GM19372 (cell line): ENCODE measurements around the gene RGL1.

Experiments
- ATAC-seq: cut with Tn5 transposase; IDR thresholded peaks from one replicate; pipeline ENCODE4 v1.9.1; 2021; ENCODE audit warnings: mild to moderate bottlenecking, low read depth, moderate library complexity; ENCODE audit not compliant: unreplicated experiment

RGL1 gene

GRCh38 chr1:183859119-183859518 is 54.2 kb downstream of the RGL1 start:
- no peak for ATAC-seq

GRCh38 chr1:183859831-183860230 is 54.9 kb downstream of the RGL1 start:
- no peak for ATAC-seq

- ATAC-seq = no peak
Observed at GRCh38 chr1:183862967-183863366, 58.0 kb downstream of the RGL1 start.

GRCh38 chr1:183863852-183864251 is 58.9 kb downstream of the RGL1 start:
- ATAC-seq = no peak

- no peak for ATAC-seq
Observed at GRCh38 chr1:183864611-183865010, 59.7 kb downstream of the RGL1 start.

GRCh38 chr1:183869230-183869629 is 64.3 kb downstream of the RGL1 start:
- no peak for ATAC-seq

- no peak for ATAC-seq
Observed at GRCh38 chr1:183869664-183870063, 64.7 kb downstream of the RGL1 start.

- no peak for ATAC-seq
Observed at GRCh38 chr1:183870351-183871077, 65.6 kb downstream of the RGL1 start.

GRCh38 chr1:183871142-183871541 is 66.2 kb downstream of the RGL1 start:
- no peak for ATAC-seq

- no peak for ATAC-seq
Observed at GRCh38 chr1:183871601-183872000, 66.7 kb downstream of the RGL1 start.

GRCh38 chr1:183872403-183872802 is 67.5 kb downstream of the RGL1 start:
- ATAC-seq = no peak

GRCh38 chr1:183873642-183874041 is 68.7 kb downstream of the RGL1 start:
- peak; percentile 48 for ATAC-seq

GRCh38 chr1:183876309-183876708 is 71.4 kb downstream of the RGL1 start:
- no peak for ATAC-seq

GRCh38 chr1:183877053-183877720 is 72.3 kb downstream of the RGL1 start:
- ATAC-seq = no peak

- no peak for ATAC-seq
Observed at GRCh38 chr1:183879494-183879893, 74.6 kb downstream of the RGL1 start.

- ATAC-seq = no peak
Observed at GRCh38 chr1:183879966-183880365, 75.0 kb downstream of the RGL1 start.

- ATAC-seq = no peak
Observed at GRCh38 chr1:183880531-183881243, 75.8 kb downstream of the RGL1 start.

GRCh38 chr1:183881387-183882131 is 76.6 kb downstream of the RGL1 start:
- no peak for ATAC-seq

GRCh38 chr1:183882335-183883167 is 77.6 kb downstream of the RGL1 start:
- no peak for ATAC-seq

GRCh38 chr1:183883623-183884022 is 78.7 kb downstream of the RGL1 start:
- no peak for ATAC-seq
